ENCODE results near the gene SSC5D. TPM values are rescaled to one million over a fixed set of nuclear protein-coding genes. Genes with fewer than 3 reads are reported as not detected.

The SSC5D gene
- total and polyA plus RNA-seq, 9 of the 15 experiments (the other 6 are each of a cell fraction or from before 2014, with no cell fraction given) = 0.04 to 0.71 (median 0.14) TPM; not detected in 2

GRCh38 chr19:55484593-55485438 lies 3.4 kb upstream of the SSC5D start, which contains the start of gene NAT14 (continued):
- peak; percentile 77 for TF ChIP-seq CCNT2 (IDR thresholded peaks at IDR 0.05; ENCODE audit: borderline replicate concordance, extremely low read depth, insufficient read length, low read depth, low read length)
- peak; percentile 11; the same call in 1 of the 2 replicates for TF ChIP-seq CHD2 (IDR thresholded peaks at IDR 0.05; ENCODE audit: low read depth, low read length)
- TF ChIP-seq HMGXB4 (CRISPR knock-in tag; IDR thresholded peaks at IDR 0.05) = no peak
- peak; percentile 87 for TF ChIP-seq ZBTB40 (IDR thresholded peaks at IDR 0.05)
- TF ChIP-seq ZBTB40 (CRISPR knock-in tag; IDR thresholded peaks at IDR 0.05) = no peak
- no peak for TF ChIP-seq ZBTB17 (CRISPR knock-in tag; IDR thresholded peaks at IDR 0.05)
- peak in 1 of 2 experiments; percentile 6; a peak in 1 of 4 replicates for TF ChIP-seq SIN3A (IDR thresholded peaks at IDR 0.05; ENCODE audit: borderline replicate concordance in 2 of 2, control insufficient read depth in 1 of 2, low read depth in 2 of 2, low read length in 2 of 2)
- 0 out of 2 replicates have a peak, but pooled peaks have one; percentile 20 for TF ChIP-seq PTBP1 (IDR thresholded peaks at IDR 0.05; ENCODE audit: low read depth, low read length)
- peak; percentile 68; the same call in 1 of the 2 replicates for TF ChIP-seq JUN (IDR thresholded peaks at IDR 0.05; ENCODE audit: borderline replicate concordance, low read depth, low read length)
- no peak for TF ChIP-seq JUN (CRISPR knock-in tag; IDR thresholded peaks at IDR 0.05; ENCODE audit: borderline replicate concordance)
- TF ChIP-seq RBFOX2 (IDR thresholded peaks at IDR 0.05; ENCODE audit: low read depth, low read length) = peak; percentile 53; the same call in 1 of the 2 replicates
- TF ChIP-seq POLR2A (conservative IDR thresholded peaks at IDR 0.05) = peak; percentile 64
- no peak for TF ChIP-seq ZC3H4 (CRISPR knock-in tag; IDR thresholded peaks at IDR 0.05; ENCODE audit: borderline replicate concordance)
- TF ChIP-seq CAMTA2 (CRISPR knock-in tag; conservative IDR thresholded peaks at IDR 0.05) = peak; percentile 87; the same call in 1 of the 2 replicates
- peak; percentile 97 for TF ChIP-seq CREM (IDR thresholded peaks at IDR 0.05; ENCODE audit: low read depth)
- TF ChIP-seq ZNF143 (CRISPR knock-in tag; IDR thresholded peaks at IDR 0.05) = no peak
